Measurements from ENCODE around the gene FAM237B.

Gene FAM237B

GRCh38 chr7:90290244-90291113 is 30.6 kb downstream of the FAM237B start:
- H2BK15ac ChIP-seq (replicated peaks; ENCODE audit: low read depth) = no peak overlapping the region
- no peak overlapping the region for H2BK5ac ChIP-seq (ENCODE audit: low read length)
- no peak for DNase-seq
- no peaks in the 10 kb centered on the region for H3K27me3 ChIP-seq (ENCODE audit: insufficient read depth, low read length, poor library complexity)
- H3K4me2 ChIP-seq (ENCODE audit: low read length) = no peak overlapping the region
- no peak overlapping the region for H3K18ac ChIP-seq (ENCODE audit: low read length)
- no CpG with 5 or more reads among the region's 3 CpGs for WGBS (ENCODE audit: extremely low coverage, insufficient coverage, low lambda C conversion rate)
- H2BK120ac ChIP-seq (ENCODE audit: low read depth, low read length) = no peak overlapping the region
- no peak overlapping the region for H3K56ac ChIP-seq (ENCODE audit: low read length)
- no peak overlapping the region for H4K8ac ChIP-seq (ENCODE audit: low read depth, low read length)
- H3K4me1 ChIP-seq (ENCODE audit: control insufficient read depth, low read depth, low read length) = no peaks in the 10 kb centered on the region
- no peaks in the 10 kb centered on the region for H3K79me2 ChIP-seq (ENCODE audit: control insufficient read depth, insufficient read depth, low read length)
- no peak overlapping the region for H3K9ac ChIP-seq (ENCODE audit: low read length)
- no peak overlapping the region for H3K23ac ChIP-seq (ENCODE audit: low read length)
- H3K4me3 ChIP-seq (ENCODE audit: low read length) = no peak overlapping the region
- H3K4ac ChIP-seq (ENCODE audit: low read depth, low read length) = no peak overlapping the region
- no peak overlapping the region for H3K27ac ChIP-seq (ENCODE audit: low read depth, low read length)
- H3K36me3 ChIP-seq (ENCODE audit: control insufficient read depth, insufficient read depth, low read length) = no peaks in the 10 kb centered on the region
- no peaks in the 10 kb centered on the region for H3K79me1 ChIP-seq (ENCODE audit: low read length)
- H2AK5ac ChIP-seq (ENCODE audit: low read length) = no peak overlapping the region
- H4K5ac ChIP-seq (ENCODE audit: low read length) = no peak overlapping the region

DNA sequence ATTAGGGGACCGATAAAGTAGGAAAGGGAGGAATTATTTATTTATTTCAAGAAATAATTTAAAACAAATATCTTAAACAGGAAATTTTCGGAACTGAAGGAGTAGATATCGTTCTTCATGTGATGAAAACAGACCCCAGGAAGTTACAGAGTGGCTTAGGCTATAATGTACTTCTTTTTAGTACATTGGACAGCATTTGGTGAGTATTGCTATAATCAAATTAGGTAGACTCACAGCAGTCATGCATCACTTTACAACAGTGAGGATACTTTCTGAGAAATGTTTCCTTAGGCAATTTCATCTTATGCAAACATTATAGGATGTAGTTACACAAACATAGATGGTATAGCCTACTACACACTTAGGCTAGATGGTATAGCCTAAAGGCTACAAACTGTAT is 33.0 kb downstream of the FAM237B start:
- no peak overlapping the region for H3K9ac ChIP-seq (ENCODE audit: low read length)
- no peaks in the 10 kb centered on the region for H3K79me1 ChIP-seq (ENCODE audit: low read length)
- WGBS (ENCODE audit: extremely low coverage, insufficient coverage, low lambda C conversion rate) = no CpG with 5 or more reads among the region's 3 CpGs

GRCh38 chr7:90276033-90276728 is 44.9 kb downstream of the FAM237B start:
- no peak overlapping the region for H4K5ac ChIP-seq (ENCODE audit: low read length)
- no peak overlapping the region for H4K8ac ChIP-seq (ENCODE audit: low read depth, low read length)
- no peak overlapping the region for H2BK15ac ChIP-seq (replicated peaks; ENCODE audit: low read depth)
- H3K27me3 ChIP-seq (ENCODE audit: insufficient read depth, low read length, poor library complexity) = no peaks in the 10 kb centered on the region
- no peaks in the 10 kb centered on the region for H3K79me2 ChIP-seq (ENCODE audit: control insufficient read depth, insufficient read depth, low read length)
- no peak overlapping the region for H3K4me2 ChIP-seq (ENCODE audit: low read length)
- no peak overlapping the region for H3K4me3 ChIP-seq (ENCODE audit: low read length)
- no peak overlapping the region for H3K18ac ChIP-seq (ENCODE audit: low read length)
- H3K9ac ChIP-seq (ENCODE audit: low read length) = no peak overlapping the region
- no CpG with 5 or more reads among the region's 5 CpGs for WGBS (ENCODE audit: extremely low coverage, insufficient coverage, low lambda C conversion rate)
- H3K4me1 ChIP-seq (ENCODE audit: control insufficient read depth, low read depth, low read length) = no peaks in the 10 kb centered on the region
- no peak overlapping the region for H3K56ac ChIP-seq (ENCODE audit: low read length)
- no peak overlapping the region for H2BK5ac ChIP-seq (ENCODE audit: low read length)
- H3K79me1 ChIP-seq (ENCODE audit: low read length) = no peaks in the 10 kb centered on the region
- no peak overlapping the region for H2BK120ac ChIP-seq (ENCODE audit: low read depth, low read length)
- no peak for DNase-seq
- H3K36me3 ChIP-seq (ENCODE audit: control insufficient read depth, insufficient read depth, low read length) = no peaks in the 10 kb centered on the region
- no peak overlapping the region for H3K23ac ChIP-seq (ENCODE audit: low read length)
- H3K27ac ChIP-seq (ENCODE audit: low read depth, low read length) = no peak overlapping the region
- H3K4ac ChIP-seq (ENCODE audit: low read depth, low read length) = no peak overlapping the region
- H2AK5ac ChIP-seq (ENCODE audit: low read length) = no peak overlapping the region

More for the DNA sequence above, 33.0 kb downstream of the FAM237B start:
- H3K56ac ChIP-seq (ENCODE audit: low read length) = no peak overlapping the region
- no peak overlapping the region for H3K4ac ChIP-seq (ENCODE audit: low read depth, low read length)
- DNase-seq = no peak
- H3K4me1 ChIP-seq (ENCODE audit: control insufficient read depth, low read depth, low read length) = no peaks in the 10 kb centered on the region
- H2BK120ac ChIP-seq (ENCODE audit: low read depth, low read length) = no peak overlapping the region
- H2BK15ac ChIP-seq (replicated peaks; ENCODE audit: low read depth) = no peak overlapping the region
- no peak overlapping the region for H4K5ac ChIP-seq (ENCODE audit: low read length)
- no peak overlapping the region for H3K18ac ChIP-seq (ENCODE audit: low read length)
- no peak overlapping the region for H2AK5ac ChIP-seq (ENCODE audit: low read length)
- H3K23ac ChIP-seq (ENCODE audit: low read length) = no peak overlapping the region
- no peak overlapping the region for H3K4me2 ChIP-seq (ENCODE audit: low read length)
- no peaks in the 10 kb centered on the region for H3K36me3 ChIP-seq (ENCODE audit: control insufficient read depth, insufficient read depth, low read length)
- no peak overlapping the region for H4K8ac ChIP-seq (ENCODE audit: low read depth, low read length)
- H3K4me3 ChIP-seq (ENCODE audit: low read length) = no peak overlapping the region
- H3K79me2 ChIP-seq (ENCODE audit: control insufficient read depth, insufficient read depth, low read length) = no peaks in the 10 kb centered on the region
- H3K27ac ChIP-seq (ENCODE audit: low read depth, low read length) = no peak overlapping the region
- no peak overlapping the region for H2BK5ac ChIP-seq (ENCODE audit: low read length)
- H3K27me3 ChIP-seq (ENCODE audit: insufficient read depth, low read length, poor library complexity) = no peaks in the 10 kb centered on the region

GRCh38 chr7:90274161-90274560 is 46.9 kb downstream of the FAM237B start:
- H2BK5ac ChIP-seq (ENCODE audit: low read length) = no peak overlapping the region
- H4K5ac ChIP-seq (ENCODE audit: low read length) = no peak overlapping the region
- no peak overlapping the region for H3K56ac ChIP-seq (ENCODE audit: low read length)
- H4K8ac ChIP-seq (ENCODE audit: low read depth, low read length) = no peak overlapping the region
- no peaks in the 10 kb centered on the region for H3K79me1 ChIP-seq (ENCODE audit: low read length)
- no peak overlapping the region for H3K9ac ChIP-seq (ENCODE audit: low read length)
- H3K36me3 ChIP-seq (ENCODE audit: control insufficient read depth, insufficient read depth, low read length) = no peaks in the 10 kb centered on the region
- no peak overlapping the region for H2BK15ac ChIP-seq (replicated peaks; ENCODE audit: low read depth)
- H3K27ac ChIP-seq (ENCODE audit: low read depth, low read length) = no peak overlapping the region
- H3K79me2 ChIP-seq (ENCODE audit: control insufficient read depth, insufficient read depth, low read length) = no peaks in the 10 kb centered on the region
- no peak overlapping the region for H3K4ac ChIP-seq (ENCODE audit: low read depth, low read length)
- no peak overlapping the region for H3K23ac ChIP-seq (ENCODE audit: low read length)
- H3K4me1 ChIP-seq (ENCODE audit: control insufficient read depth, low read depth, low read length) = no peaks in the 10 kb centered on the region
- no peak overlapping the region for H3K4me2 ChIP-seq (ENCODE audit: low read length)
- H2AK5ac ChIP-seq (ENCODE audit: low read length) = no peak overlapping the region
- H3K27me3 ChIP-seq (ENCODE audit: insufficient read depth, low read length, poor library complexity) = no peaks in the 10 kb centered on the region
- H3K18ac ChIP-seq (ENCODE audit: low read length) = no peak overlapping the region
- no peak overlapping the region for H2BK120ac ChIP-seq (ENCODE audit: low read depth, low read length)
- no peak overlapping the region for H3K4me3 ChIP-seq (ENCODE audit: low read length)
- DNase-seq = no peak

- H2BK5ac ChIP-seq (ENCODE audit: low read length) = no peak overlapping the region
- H4K8ac ChIP-seq (ENCODE audit: low read depth, low read length) = no peak overlapping the region
- no peak overlapping the region for H3K4ac ChIP-seq (ENCODE audit: low read depth, low read length)
- H3K36me3 ChIP-seq (ENCODE audit: control insufficient read depth, insufficient read depth, low read length) = no peaks in the 10 kb centered on the region
- H3K23ac ChIP-seq (ENCODE audit: low read length) = no peak overlapping the region
- H3K27ac ChIP-seq (ENCODE audit: low read depth, low read length) = no peak overlapping the region
- no peak overlapping the region for H4K5ac ChIP-seq (ENCODE audit: low read length)
- no peak overlapping the region for H2BK15ac ChIP-seq (replicated peaks; ENCODE audit: low read depth)
- H3K79me2 ChIP-seq (ENCODE audit: control insufficient read depth, insufficient read depth, low read length) = no peaks in the 10 kb centered on the region
- H3K79me1 ChIP-seq (ENCODE audit: low read length) = no peaks in the 10 kb centered on the region
- no peaks in the 10 kb centered on the region for H3K27me3 ChIP-seq (ENCODE audit: insufficient read depth, low read length, poor library complexity)
- H3K9ac ChIP-seq (ENCODE audit: low read length) = no peak overlapping the region
- H2BK120ac ChIP-seq (ENCODE audit: low read depth, low read length) = no peak overlapping the region
- no peak overlapping the region for H3K4me3 ChIP-seq (ENCODE audit: low read length)
- H3K4me1 ChIP-seq (ENCODE audit: control insufficient read depth, low read depth, low read length) = no peaks in the 10 kb centered on the region
- H3K18ac ChIP-seq (ENCODE audit: low read length) = no peak overlapping the region
- no peak for DNase-seq
- H2AK5ac ChIP-seq (ENCODE audit: low read length) = no peak overlapping the region
- H3K56ac ChIP-seq (ENCODE audit: low read length) = no peak overlapping the region
- no peak overlapping the region for H3K4me2 ChIP-seq (ENCODE audit: low read length)
- no CpG with 5 or more reads among the region's 2 CpGs for WGBS (ENCODE audit: extremely low coverage, insufficient coverage, low lambda C conversion rate)
Measured at GRCh38 chr7:90272242-90272641, 48.9 kb downstream of the FAM237B start.

Data from mesendoderm (in vitro differentiated cells).